Measurements from ENCODE around the gene EMP1.
A peak's percentile ranks its signal among the peaks of the same experiment; 100 is the strongest.

The EMP1 gene

DNA sequence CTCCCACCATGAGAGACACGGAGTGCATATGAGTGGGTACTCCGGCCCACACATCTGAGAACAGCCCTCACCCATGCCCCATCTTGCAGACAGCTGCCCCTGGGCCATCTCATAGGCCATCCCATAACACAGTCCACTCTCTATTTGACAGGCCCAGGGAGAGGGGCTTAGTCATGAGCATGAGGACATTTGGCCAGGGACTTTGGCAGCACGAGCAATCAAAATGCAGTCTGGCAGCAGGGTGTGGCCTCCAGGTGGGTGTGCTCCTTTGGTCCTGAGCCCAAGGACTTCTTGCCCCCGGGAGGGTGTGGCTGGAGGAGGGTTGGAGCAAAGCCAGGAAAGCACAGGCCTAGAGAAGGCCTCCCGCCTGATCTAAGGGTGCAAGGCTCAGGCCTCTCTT, 25.6 kb downstream of the EMP1 start:
- no peak for DNase-seq

DNA sequence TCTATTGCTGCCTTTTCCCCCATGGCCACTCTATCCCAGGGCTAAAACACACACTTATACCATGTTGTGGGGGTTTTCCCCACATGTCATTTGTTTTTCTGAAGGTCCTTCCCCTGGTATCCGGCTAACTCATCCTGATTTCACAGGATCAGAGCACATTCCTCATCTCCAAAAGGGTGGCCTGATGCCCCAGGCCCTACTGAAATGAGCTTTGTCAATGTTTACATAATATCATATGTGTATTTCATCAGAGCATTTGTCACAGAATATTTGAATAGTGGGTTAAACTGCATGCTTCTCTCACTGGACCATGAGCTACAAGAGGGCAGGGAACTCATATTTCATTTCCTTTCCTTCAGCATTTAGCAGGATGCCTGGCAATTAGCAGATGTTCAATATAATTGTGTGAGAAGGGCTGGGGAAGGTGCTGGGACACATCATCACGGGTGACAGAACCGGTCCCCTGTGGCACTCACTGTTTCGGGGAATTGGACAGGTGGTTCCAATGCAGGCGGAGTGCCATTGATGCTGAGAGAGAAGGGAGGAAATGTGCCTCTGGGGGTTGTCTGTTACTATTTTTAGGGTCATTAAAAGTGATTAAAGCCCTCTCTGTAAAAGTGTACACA, 26.8 kb downstream of the EMP1 start:
- DNase-seq, result no peak

DNA sequence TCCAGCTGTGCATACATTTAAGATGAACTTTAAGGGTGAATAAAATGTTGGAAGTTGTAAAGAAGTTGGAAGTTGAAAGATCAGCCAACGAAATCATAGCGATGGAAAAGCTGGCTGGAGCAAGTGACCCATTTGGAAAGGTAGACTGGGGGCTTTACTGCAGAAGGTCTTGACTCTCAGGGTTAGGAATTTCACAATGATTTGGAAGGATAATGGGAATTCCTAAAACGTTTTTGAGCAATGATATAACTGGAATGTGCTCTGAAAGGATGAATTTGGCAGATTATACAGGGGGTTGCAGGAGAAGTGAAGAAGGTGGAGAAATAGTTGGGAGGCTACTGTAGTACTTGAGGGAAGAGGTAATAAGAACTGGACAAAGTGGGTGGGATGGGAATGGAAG, 27.4 kb downstream of the EMP1 start:
- DNase-seq, result no peak

DNA sequence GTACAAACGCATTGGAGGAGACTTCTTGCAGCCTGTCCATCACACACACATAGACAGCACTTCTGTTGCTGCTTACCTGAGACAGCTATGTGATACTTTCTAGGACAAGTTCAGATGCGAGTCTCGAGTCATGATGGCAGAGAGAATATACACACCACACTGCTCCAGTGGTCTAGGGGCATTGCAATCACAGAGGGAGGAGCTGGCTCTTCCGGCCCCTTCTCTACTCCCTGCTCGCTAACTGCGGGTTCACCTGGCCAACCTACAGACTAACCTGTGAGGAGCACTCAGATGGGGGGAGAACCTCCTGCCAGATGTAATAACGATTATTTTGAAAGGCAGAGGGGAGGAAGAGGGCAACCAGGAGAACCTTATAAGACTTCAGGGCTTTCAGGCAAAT, 30.7 kb downstream of the EMP1 start:
- no peak for DNase-seq

DNA sequence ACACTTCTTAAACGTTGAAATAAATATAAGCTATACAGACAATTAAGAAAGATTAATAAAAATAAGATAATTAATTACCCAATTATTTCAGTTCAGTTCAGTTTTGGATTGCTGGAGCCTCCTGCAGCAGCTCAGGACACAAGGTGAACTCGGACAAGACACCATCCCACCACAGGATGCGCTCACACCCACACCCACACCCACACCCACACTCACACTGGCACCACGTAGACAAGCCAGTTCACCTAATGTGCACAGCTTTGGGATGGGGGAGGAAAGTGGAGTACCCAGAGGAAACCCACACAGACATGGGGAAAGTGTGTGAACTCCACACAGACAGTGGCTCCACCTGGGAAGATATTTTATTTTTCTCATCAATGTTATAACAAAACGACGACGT, 32.1 kb downstream of the EMP1 start:
- no peak for DNase-seq

DNA sequence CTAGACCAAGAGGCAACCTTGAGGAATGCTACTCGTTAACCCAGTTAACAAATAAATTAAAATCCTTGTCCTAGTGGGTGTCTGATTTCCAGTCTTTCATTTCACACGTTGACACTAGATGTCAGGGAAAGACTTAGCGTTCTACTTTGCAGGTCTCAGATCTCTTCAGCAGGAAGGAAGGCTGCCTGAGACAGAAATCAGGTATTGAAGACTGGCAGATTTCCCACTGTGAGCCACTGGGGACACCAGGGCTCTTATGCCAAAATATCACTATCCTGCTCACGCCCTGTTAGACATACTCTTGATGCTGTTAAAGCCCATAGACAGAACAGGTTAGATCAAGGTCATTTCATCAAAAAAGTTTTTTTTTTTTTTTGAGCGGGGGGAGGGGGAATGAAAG, 33.0 kb downstream of the EMP1 start:
- no peak for DNase-seq

DNA sequence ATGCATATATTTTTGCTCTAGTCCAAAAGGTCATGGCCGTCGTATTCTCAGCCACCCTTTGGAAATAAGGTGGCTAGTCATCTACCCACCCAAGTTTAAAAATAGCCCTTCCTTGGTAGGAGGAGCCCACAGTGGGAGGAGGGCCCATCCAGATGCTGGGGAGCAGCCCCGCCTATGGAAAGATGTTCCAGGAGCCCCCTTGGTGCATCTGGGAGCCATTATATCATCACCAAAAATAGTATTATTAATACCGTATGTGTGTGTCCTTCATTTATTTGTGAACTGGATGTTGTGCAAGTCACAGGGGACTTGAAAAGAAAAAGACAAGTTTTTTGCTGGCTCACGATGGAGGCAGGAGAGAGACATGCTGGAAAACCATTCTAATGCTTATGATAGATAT, 34.0 kb downstream of the EMP1 start:
- no peak for DNase-seq

DNA sequence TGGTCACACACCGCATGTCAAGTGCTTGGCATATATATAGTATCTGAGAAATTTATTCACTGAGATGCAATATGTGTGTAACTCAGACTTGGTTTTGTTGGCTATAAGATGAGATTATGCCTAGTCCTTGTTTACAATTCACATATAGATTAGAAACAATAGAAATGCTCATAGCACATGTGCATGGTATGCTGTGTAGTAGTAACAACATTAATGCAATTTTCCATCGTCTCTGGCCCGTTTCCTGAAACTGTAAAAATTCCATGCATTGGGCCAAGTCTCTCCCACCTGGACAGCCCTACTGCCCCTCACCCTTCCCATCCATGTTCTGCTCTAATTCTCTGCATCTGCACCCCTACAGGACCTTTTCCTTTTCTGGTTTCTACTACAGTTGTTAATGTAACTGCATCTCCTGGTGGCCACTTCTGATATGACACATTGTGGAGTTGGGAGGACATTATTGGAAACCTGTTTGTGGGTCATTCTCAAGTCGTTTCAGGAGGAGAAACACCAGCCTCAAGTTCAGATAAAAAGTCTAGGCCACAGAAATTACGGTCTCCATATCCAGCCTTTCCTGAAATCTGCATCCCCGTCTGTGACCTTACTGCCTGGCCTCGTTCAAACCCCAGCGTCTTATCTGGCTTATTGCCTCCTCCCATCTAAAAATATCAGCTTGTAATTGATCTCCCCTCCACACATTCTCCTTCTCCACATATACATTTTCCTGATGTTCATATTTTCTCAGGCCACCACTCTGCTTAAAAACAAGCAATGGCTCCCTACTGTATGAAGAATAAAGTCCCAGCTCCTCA, 37.5 kb downstream of the EMP1 start:
- no peak for DNase-seq

DNA sequence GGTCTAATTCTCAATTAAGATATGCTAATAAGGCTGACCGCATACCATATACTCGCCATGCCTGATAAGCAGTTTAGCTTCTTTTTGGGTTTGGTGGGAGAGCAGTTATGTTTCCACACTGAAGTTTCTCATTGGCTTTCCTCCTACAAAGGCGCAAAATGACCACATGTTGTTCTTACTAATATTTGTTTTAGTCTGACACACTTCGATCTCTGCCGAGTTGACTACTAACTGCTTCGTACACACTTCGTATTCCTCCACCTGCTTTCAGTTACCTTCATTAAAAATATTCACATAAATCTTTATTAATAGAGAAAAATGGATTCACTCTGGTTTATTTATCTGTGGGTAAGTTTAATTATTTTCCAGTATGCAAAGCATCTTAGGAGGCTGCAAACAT, 41.7 kb downstream of the EMP1 start:
- no peak for DNase-seq

DNA sequence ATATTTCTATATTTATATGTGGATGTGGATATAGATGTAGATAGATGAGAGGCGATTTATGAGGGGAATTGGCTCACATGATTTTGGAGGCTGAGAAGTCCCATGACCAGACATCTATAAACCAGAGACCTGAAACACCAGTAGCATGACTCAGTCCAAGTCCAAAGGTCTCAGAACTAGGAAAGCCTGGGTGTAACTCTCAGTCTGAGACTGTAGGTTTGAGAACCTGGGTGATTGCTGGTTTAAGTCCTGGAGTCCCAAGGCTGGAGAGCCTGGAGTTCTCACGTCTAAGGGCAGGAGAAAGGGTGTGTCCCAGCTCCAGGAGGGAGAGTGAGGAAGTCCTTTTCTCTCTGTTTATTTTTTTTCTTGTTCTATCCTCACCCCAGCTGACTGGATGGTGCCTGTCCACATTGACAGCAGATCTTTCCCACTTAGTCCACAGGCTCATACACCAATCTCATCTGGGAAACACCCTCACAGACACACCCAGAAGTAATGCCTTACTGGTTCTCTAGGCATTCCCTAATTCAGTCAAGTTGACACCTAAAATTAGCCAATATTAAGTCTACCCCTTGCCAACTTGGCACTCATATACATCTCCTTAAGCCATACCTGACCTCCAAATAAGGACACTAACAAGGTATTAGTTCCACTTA, 45.4 kb downstream of the EMP1 start:
- DNase-seq, result no peak

DNA sequence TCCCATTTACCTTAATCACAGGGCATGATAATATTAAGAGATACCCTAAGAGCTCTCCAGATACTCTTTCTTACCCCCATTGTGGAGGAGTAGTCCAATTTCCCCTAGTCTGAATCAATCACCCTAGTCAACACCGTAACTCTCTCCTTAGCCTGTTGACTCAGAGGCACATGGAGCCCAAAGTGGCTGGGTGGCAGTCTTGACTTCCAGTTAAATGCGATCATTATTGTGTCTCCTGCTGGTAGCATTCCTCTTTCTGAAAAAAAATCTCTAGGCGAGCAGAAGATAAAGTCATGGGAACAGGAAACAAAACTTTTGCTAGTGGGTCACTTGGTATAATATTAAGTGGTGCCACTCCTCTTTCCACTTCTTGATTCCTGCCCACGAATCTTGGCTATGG, 46.4 kb downstream of the EMP1 start:
- no peak for DNase-seq

DNA sequence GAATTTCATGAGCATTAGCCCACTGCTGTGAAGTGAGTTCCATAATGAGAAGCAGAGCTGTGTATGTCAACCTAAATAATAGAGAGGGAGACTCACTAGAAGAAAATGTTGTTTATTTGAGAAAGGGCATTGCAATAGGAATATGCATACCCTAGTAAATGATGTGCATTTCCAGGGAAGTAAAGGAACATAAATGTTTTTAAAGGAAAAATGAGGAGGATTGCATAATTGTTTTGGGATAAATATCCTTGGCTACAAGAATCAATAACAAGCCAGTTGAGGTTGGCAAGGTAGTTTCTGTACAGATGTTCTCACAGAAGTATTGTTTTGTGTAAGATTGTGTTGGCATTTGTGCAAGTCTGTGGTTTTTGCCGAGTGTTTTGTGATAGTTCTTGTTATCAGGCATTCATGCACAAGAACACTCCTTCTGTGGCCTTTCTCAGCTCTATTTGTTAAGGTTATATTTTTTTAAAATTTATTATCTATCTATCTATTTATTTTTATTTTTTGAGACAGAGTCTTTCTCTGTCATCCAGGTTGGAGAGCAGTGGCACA, 47.1 kb downstream of the EMP1 start:
- no peak for DNase-seq

DNA sequence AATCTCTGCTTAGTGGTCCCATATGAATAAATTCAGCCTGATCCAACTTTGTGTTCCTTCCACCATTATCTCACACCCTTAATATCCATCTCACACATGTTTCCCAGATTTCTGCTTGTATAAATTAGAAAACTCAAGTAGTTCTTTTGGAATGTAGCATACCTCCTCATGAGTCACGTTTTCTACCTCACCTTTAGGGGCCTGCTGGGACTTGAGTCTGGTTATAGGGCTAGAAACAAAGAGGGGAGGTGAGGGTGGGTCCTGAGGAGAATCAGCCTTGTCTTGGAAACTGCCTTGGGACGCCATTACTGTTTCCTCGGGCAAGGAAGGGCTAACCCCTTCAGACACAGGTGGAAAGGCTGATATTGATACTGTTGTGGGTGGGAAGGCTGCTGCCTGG, 51.1 kb downstream of the EMP1 start:
- DNase-seq, result no peak

DNA sequence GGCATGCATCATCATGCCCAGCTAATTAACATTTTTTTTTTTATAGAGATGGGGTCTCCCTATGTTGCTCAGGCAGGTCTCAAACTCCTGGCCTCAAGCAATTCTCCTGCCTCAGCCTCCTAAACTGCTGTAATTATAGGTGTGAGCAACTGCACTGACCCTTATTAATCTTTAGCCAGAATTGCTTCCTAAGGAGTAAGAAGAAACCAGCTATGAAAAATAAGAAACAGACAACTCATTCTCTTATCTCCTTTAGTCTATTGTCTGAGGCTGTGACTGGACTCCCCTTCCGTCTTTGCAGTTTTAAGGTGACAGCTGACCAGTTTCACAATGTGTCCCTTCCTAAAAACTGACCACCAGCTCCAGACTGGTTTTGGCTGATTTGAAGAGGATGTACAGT, 52.4 kb downstream of the EMP1 start:
- DNase-seq, result no peak

DNA sequence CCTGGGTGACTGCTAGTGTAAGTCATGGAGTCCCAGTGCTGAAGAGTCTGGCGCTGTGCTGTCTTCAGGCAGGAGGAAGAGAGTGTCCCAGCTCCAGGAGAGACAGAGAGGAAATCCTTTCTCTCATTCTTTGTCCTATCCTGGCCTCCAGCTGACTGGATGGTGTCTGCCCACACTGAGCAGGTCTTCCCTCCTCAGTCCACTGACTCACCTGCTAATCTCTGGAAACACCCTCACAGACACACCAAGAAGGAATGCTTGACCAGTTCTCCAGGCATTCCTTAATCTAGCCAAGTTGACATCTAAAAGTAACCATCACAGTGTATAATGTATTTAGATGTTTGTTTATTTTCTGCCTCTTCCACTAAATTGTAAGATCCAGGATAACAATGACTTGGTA, 53.9 kb downstream of the EMP1 start:
- DNase-seq, result no peak

DNA sequence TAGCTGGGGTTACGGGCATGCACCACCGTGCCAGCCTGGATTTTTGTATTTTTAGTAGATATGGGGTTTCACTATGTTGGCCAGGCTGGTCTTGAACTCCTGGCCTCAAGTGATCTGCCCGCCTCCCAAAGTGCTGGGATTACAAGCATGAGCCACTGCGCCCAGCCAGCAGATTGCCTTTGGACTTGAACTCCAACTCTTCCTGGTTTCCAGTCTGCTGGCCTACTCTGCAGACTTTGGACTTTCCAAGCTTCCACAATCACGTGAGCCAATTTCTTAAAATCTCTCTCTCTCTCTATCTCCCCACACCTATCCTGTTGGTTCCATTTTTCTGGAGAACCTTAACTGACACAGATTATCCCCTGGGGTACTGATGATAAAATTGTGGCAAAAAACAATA, 55.0 kb downstream of the EMP1 start:
- no peak for DNase-seq

DNA sequence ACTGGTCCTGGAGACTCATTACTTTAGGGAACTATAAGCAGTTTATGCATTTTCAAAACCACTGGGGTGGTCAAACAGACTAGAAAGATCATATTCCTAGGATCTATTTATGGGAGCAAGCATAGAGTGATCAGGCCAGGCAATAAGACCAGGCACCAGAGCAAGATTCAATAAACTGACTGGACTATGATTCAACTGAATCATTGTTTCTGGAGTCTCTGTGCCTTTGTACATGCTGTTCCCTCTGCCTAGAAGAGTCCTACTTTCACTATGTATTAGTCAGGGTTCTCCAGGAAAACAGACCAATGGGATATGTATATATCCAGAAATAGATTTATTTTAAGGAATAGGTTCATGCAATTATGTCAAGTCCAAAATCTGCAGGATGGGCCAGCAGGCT, 55.5 kb downstream of the EMP1 start:
- no peak for DNase-seq

DNA sequence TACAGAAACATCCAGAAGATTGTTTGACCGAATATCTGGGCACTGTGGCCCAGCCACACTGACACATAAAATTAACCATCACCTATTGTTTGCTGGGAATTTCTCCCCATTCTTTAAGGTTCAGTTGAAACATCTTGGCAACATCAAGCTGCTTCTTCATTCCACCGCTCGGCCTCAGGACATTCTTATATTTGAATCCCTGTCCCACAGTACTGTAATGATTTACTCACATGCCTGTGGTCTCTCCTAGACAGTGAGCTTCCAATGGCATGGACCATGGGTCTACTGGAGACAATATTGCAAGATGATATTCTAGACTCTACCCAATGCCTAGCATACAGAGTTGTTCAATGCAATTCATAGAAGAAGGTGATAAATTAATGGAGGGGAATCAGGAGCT, 56.1 kb downstream of the EMP1 start:
- DNase-seq, result no peak

DNA sequence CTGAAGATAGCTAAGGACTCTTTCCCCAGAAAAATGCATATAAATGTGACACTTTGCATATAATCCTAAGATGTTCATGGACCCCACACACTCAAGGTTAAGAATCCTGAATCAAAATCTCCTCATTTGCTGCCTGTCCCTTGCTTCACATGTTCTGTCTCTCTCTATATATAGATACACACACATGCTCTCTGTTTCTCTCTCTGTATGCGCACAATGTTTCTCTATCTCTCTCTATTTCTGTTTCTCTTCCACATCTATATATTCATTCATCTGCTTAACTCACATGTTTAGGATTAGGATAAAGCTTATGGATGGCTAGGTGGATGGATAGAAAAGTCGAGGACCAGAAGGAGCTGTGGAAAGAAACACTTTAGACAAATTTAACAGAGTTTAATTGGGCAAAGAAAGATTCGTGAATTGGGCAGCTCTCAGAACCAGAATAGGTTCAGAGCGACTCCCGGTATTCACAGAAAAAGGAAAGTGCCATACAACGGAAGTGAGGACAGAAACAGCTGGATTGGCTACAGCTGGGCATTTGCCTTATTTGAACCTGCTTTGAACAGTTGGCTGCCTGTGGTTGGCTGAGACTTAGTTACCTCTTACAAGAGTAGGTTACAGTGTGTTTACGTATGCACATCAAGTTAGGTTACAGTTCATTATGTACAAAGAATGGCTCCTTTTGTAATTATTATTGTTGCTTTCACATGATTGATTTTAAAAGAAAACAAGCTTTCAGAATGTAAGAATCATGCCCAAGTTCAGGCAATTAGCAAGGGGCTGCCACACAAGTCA, 57.6 kb downstream of the EMP1 start:
- DNase-seq, result no peak

DNA sequence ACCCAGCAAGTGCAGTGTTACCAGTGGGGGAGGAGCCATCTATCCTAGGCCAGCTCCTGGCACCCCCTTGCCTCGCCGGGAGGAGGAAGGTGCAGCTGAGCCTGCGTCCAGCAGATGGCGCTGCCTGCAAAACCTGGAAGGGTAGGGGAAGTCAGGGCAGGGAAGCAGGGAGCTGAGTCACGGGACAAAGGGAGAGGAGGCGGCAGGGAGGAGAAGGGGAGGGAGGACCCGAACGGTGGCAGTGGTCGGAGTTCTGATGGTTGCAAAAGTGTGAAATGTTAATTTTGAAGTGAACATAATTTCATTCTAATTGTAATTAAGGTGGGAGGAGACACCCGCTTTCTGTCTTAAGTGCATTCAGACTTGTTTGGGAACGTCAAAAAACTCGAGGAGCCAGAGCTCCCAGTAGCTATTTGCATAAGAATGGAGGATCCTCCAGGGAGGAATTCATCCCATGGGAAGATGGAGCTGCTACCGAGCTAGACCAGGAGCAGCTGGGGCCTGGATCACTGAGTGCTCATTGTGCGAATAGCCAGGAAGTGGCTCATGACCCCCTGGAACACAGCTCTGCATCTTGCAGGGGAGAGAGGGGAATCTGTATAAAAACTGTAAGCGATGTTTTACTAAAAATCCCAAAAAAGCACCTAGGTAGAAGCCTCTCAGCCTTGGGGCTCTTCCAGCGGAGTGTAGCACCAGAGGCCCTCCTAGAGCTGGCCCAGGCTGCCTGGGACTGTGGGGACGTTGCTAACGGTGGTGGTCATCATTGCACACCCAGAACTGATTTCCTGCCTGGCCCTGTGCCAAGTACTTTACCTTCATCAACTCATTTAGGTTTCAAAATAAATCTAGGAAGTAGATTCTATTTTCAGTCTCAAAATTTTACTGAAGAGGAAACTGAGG, 59.5 kb downstream of the EMP1 start:
- DNase-seq, result peak; percentile 86

DNA sequence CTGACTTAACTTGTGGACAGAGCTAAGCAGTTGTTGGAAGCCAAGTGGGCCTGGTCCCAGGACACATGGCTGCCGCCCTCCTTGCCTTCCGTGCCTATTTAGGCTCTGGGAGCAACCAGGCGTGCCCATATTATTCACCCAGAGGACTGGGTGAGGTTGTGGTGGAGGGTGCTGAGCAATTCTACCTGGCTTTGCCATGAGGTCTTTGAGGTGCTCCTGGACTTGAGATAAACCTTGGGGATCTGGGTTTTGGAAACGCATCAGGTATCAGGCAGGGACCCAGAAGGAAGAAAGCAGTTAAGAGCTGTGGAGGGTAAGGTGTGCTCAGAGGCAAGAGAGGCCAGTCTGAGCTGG, 60.1 kb downstream of the EMP1 start:
- no peak for DNase-seq

Data from right kidney (tissue), 1 donor.